ENCODE measurements around the gene MRPL55.

DNA sequence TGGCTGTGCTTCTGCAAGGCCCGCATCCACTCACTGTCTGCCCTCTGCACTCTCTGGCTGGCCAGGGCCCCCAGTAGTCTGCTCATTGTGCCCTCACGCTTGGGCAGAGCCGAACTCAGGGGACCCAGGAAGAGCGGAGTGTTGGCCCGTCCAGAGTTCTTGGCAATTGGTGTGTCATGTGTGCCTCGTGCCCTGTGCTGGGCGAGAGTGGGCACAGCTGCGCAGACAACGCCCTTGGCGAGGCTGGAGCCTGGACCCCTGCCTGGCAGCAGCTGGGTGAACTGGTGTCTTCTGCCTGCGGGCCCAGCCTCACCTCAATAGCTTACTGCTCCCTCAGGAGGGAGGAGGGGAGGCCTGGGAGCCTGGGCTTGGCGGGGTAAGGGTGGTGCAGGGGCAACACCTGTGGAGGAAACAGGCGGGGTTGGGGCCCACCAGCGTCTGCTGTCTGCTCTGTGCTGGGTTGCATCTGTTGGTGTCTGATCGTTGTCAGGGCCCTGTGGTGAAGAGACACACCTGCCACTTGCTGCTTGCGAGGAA, 33.1 kb upstream of the MRPL55 start:
- no peak for TF ChIP-seq CTCF (IDR thresholded peaks at IDR 0.05; ENCODE audit: low read length)
- no peak for TF ChIP-seq EZH2 (optimal IDR thresholded peaks at IDR 0.05; ENCODE audit: low read depth, low read length)
- TF ChIP-seq EZH2phosphoT487 (IDR thresholded peaks at IDR 0.05; ENCODE audit: low read length) = no peak
